ENCODE results near the gene SLC25A21.

The SLC25A21 gene

GRCh38 chr14:37062191-37062803 lies 110.1 kb downstream of the SLC25A21 start:
- in situ Hi-C loops (cut with HindIII; ENCODE audit: low pct_ligation_motif_present, low pct_unique_long_range_greater_than_20kb, low sequenced_read_pairs), result no loop called here
- no peak for DNase-seq

- in situ Hi-C loops (cut with HindIII; ENCODE audit: low pct_ligation_motif_present, low pct_unique_long_range_greater_than_20kb, low sequenced_read_pairs), result no loop called here
Observed at GRCh38 chr14:37061697-37062096, 110.7 kb downstream of the SLC25A21 start.

GRCh38 chr14:37060496-37061260 lies 111.7 kb downstream of the SLC25A21 start:
- in situ Hi-C loops (cut with HindIII; ENCODE audit: low pct_ligation_motif_present, low pct_unique_long_range_greater_than_20kb, low sequenced_read_pairs), result no loop called here
- no peak for DNase-seq

More at GRCh38 chr14:37061697-37062096, 110.7 kb downstream of the SLC25A21 start:
- no peak for DNase-seq

GRCh38 chr14:37057776-37058175 lies 114.6 kb downstream of the SLC25A21 start:
- in situ Hi-C loops (cut with HindIII; ENCODE audit: low pct_ligation_motif_present, low pct_unique_long_range_greater_than_20kb, low sequenced_read_pairs), result no loop called here
- DNase-seq, result no peak

GRCh38 chr14:37056473-37056872 lies 115.9 kb downstream of the SLC25A21 start:
- in situ Hi-C loops (cut with HindIII; ENCODE audit: low pct_ligation_motif_present, low pct_unique_long_range_greater_than_20kb, low sequenced_read_pairs), result no loop called here
- DNase-seq, result no peak

- no peak for DNase-seq
- in situ Hi-C loops (cut with HindIII; ENCODE audit: low pct_ligation_motif_present, low pct_unique_long_range_greater_than_20kb, low sequenced_read_pairs), result no loop called here
Observed at GRCh38 chr14:37054869-37055268, 117.5 kb downstream of the SLC25A21 start.

GRCh38 chr14:37054144-37054543 lies 118.3 kb downstream of the SLC25A21 start:
- in situ Hi-C loops (cut with HindIII; ENCODE audit: low pct_ligation_motif_present, low pct_unique_long_range_greater_than_20kb, low sequenced_read_pairs), result no loop called here
- DNase-seq, result no peak

GRCh38 chr14:37051680-37052079 lies 120.7 kb downstream of the SLC25A21 start:
- no peak for DNase-seq
- in situ Hi-C loops (cut with HindIII; ENCODE audit: low pct_ligation_motif_present, low pct_unique_long_range_greater_than_20kb, low sequenced_read_pairs), result no loop called here

- in situ Hi-C loops (cut with HindIII; ENCODE audit: low pct_ligation_motif_present, low pct_unique_long_range_greater_than_20kb, low sequenced_read_pairs), result no loop called here
Observed at GRCh38 chr14:37051153-37051552, 121.3 kb downstream of the SLC25A21 start.

GRCh38 chr14:37048666-37049071 lies 123.7 kb downstream of the SLC25A21 start:
- no peak for DNase-seq
- in situ Hi-C loops (cut with HindIII; ENCODE audit: low pct_ligation_motif_present, low pct_unique_long_range_greater_than_20kb, low sequenced_read_pairs), result no loop called here

More at GRCh38 chr14:37051153-37051552, 121.3 kb downstream of the SLC25A21 start:
- no peak for DNase-seq

- in situ Hi-C loops (cut with HindIII; ENCODE audit: low pct_ligation_motif_present, low pct_unique_long_range_greater_than_20kb, low sequenced_read_pairs), result no loop called here
- DNase-seq, result no peak
Observed at GRCh38 chr14:37047996-37048395, 124.4 kb downstream of the SLC25A21 start.

- in situ Hi-C loops (cut with HindIII; ENCODE audit: low pct_ligation_motif_present, low pct_unique_long_range_greater_than_20kb, low sequenced_read_pairs), result no loop called here
- no peak for DNase-seq
Observed at GRCh38 chr14:37047226-37047625, 125.2 kb downstream of the SLC25A21 start.

GRCh38 chr14:37046815-37047214 lies 125.6 kb downstream of the SLC25A21 start:
- in situ Hi-C loops (cut with HindIII; ENCODE audit: low pct_ligation_motif_present, low pct_unique_long_range_greater_than_20kb, low sequenced_read_pairs), result no loop called here
- no peak for DNase-seq

- in situ Hi-C loops (cut with HindIII; ENCODE audit: low pct_ligation_motif_present, low pct_unique_long_range_greater_than_20kb, low sequenced_read_pairs), result no loop called here
- DNase-seq, result no peak
Observed at GRCh38 chr14:37045340-37046061, 126.9 kb downstream of the SLC25A21 start.

GRCh38 chr14:37037636-37038387 lies 134.6 kb downstream of the SLC25A21 start:
- DNase-seq, result no peak
- in situ Hi-C loops (cut with HindIII; ENCODE audit: low pct_ligation_motif_present, low pct_unique_long_range_greater_than_20kb, low sequenced_read_pairs), result no loop called here

- no peak for DNase-seq
- in situ Hi-C loops (cut with HindIII; ENCODE audit: low pct_ligation_motif_present, low pct_unique_long_range_greater_than_20kb, low sequenced_read_pairs), result no loop called here
Observed at GRCh38 chr14:37036669-37037341, 135.6 kb downstream of the SLC25A21 start.

GRCh38 chr14:37035401-37035800 lies 137.0 kb downstream of the SLC25A21 start:
- DNase-seq, result no peak
- in situ Hi-C loops (cut with HindIII; ENCODE audit: low pct_ligation_motif_present, low pct_unique_long_range_greater_than_20kb, low sequenced_read_pairs), result no loop called here

Data from ACHN (cell line).